Endothelial cell of umbilical vein (primary cell): Measurements from ENCODE around the gene FBXL13. TPM values are rescaled to one million over a fixed set of nuclear protein-coding genes. Genes with fewer than 3 reads are reported as not detected.

ENCODE experiments used
- BruUV-seq: library from RNA; stranded (reverse); fragments of 400-500 nt; replicated peaks from 2 replicates; lab custom pipeline; 2021; lab: Mats Ljungman, UMichigan
- CTCF ChIA-PET: fragments of 300-600, 350-600 bp; sonication (Branson Sonifier 250); formaldehyde crosslinking; loops from one replicate; lab custom pipeline; 2021; ENCODE audit warnings: antibody characterized with exemption, inconsistent platforms; lab: Charles Lee
- POLR2A ChIA-PET: fragments of 300-600, 350-600 bp; sonication (Branson Sonifier 250); formaldehyde crosslinking; loops from one replicate; lab custom pipeline; 2021; ENCODE audit warnings: antibody characterized with exemption, inconsistent platforms; lab: Charles Lee
- DNase-seq: peaks from one replicate; pipeline ENCODE4 v3.0.0-alpha.2; 2011; ENCODE audit warnings: low read depth, low spot score
- FAIRE-seq: peaks from 2 replicates; lab custom pipeline; 2011; peaks lifted over from hg19 to GRCh38; lab: Jason Lieb, UNC
- H2AFZ ChIP-seq: 2 replicates; pipeline ENCODE4 v1.6.0; 2012; ENCODE audit warnings: low read depth, low read length, control low read depth, inconsistent platforms
- H3K27ac ChIP-seq: 2 replicates; pipeline ENCODE4 v1.5.1; 2011; ENCODE audit warnings: low read depth, mild to moderate bottlenecking, control low read depth, low read length, moderate library complexity; ENCODE audit not compliant: insufficient read depth
- H3K27me3 ChIP-seq, 2 experiments: 2 replicates each; pipeline versions ENCODE4 v1.6.0 to v1.6.1; 2011; ENCODE audit warnings: low read length in 2 of 2, mixed read lengths in 1 of 2; ENCODE audit not compliant: control insufficient read depth in 2 of 2, insufficient read depth in 2 of 2
- H3K36me3 ChIP-seq, 2 experiments: 2 replicates in 1 of 2; 3 replicates in 1 of 2; pipeline ENCODE4 v1.5.1; 2011; ENCODE audit warnings: low read length in 2 of 2, mild to moderate bottlenecking in 1 of 2, moderate library complexity in 1 of 2; ENCODE audit not compliant: control insufficient read depth in 2 of 2, insufficient read depth in 2 of 2; ENCODE audit errors: extremely low read depth in 1 of 2
- H3K4me1 ChIP-seq: 3 replicates; pipeline ENCODE4 v1.5.1; 2011; ENCODE audit warnings: mild to moderate bottlenecking, low read length; ENCODE audit not compliant: control insufficient read depth, insufficient read depth; ENCODE audit errors: extremely low read depth
- H3K4me2 ChIP-seq: 2 replicates; pipeline ENCODE4 v1.6.1; 2011; ENCODE audit warnings: low read length, control low read depth, mixed read lengths; ENCODE audit not compliant: insufficient read depth
- H3K4me3 ChIP-seq, 3 experiments: fragments of 200-600 bp in 1 of 3; sonication (generic), shearing (Covaris generic) in 1 of 3; replicated peaks in 1 of 3; 2 replicates each; pipeline ENCODE4 v1.5.1; 2011 to 2016; ENCODE audit warnings: control low read depth in 3 of 3, low read length in 3 of 3, mild to moderate bottlenecking in 2 of 3, inconsistent platforms in 1 of 3, low read depth in 1 of 3, moderate library complexity in 1 of 3; ENCODE audit not compliant: insufficient read depth in 1 of 3
- H3K79me2 ChIP-seq: 2 replicates; pipeline ENCODE4 v1.6.0; 2012; ENCODE audit warnings: low read length, inconsistent platforms; ENCODE audit not compliant: control insufficient read depth, insufficient read depth
- H3K9ac ChIP-seq: replicated peaks from 2 replicates; pipeline ENCODE3; 2011; ENCODE audit warnings: low read length, control low read depth; ENCODE audit not compliant: insufficient read depth; ENCODE audit errors: extremely low read depth
- H3K9me1 ChIP-seq: replicated peaks from 3 replicates; pipeline ENCODE4 v1.6.0; 2011; ENCODE audit warnings: mild to moderate bottlenecking, low read length; ENCODE audit not compliant: control insufficient read depth, insufficient read depth; ENCODE audit errors: extremely low read depth
- H3K9me3 ChIP-seq: replicated peaks from 2 replicates; pipeline ENCODE4 v1.5.1; 2012; ENCODE audit warnings: low read length, inconsistent platforms; ENCODE audit not compliant: control insufficient read depth, insufficient read depth
- H4K20me1 ChIP-seq: replicated peaks from 2 replicates; pipeline ENCODE3; 2011; ENCODE audit warnings: mild to moderate bottlenecking, low read length; ENCODE audit not compliant: control insufficient read depth, insufficient read depth; ENCODE audit errors: extremely low read depth
- CTCF ChIP-seq, 2 donors: IDR thresholded peaks; 1 replicate in 1 of 2; 2 replicates in 1 of 2; pipeline ENCODE4 v1.5.1; 2011; ENCODE audit warnings: low read length in 2 of 2, mild to moderate bottlenecking in 2 of 2, moderate library complexity in 2 of 2, control low read depth in 1 of 2, inconsistent platforms in 1 of 2, low read depth in 1 of 2; ENCODE audit not compliant: insufficient read depth in 1 of 2; ENCODE audit errors: extremely low read depth in 1 of 2
- EZH2 ChIP-seq: IDR thresholded peaks from 2 replicates; pipeline ENCODE4 v1.6.1; 2012; ENCODE audit warnings: borderline replicate concordance, low read depth, mild to moderate bottlenecking, moderate library complexity, low read length, inconsistent platforms; ENCODE audit not compliant: severe bottlenecking
- FOS ChIP-seq: IDR thresholded peaks from 2 replicates; pipeline ENCODE4 v1.6.1; 2011; ENCODE audit warnings: mild to moderate bottlenecking, low read length, moderate library complexity, borderline replicate concordance; ENCODE audit not compliant: insufficient read depth
- GATA2 ChIP-seq: IDR thresholded peaks from 2 replicates; pipeline ENCODE4 v1.7.0; 2011; ENCODE audit warnings: low read depth, mild to moderate bottlenecking, moderate library complexity, mixed read lengths, low read length; ENCODE audit not compliant: insufficient read length, insufficient read depth
- MYC ChIP-seq: IDR thresholded peaks from one replicate; pipeline ENCODE4 v1.6.1; 2011; ENCODE audit warnings: mild to moderate bottlenecking, low read depth, low read length
- POLR2A ChIP-seq: IDR thresholded peaks from 2 replicates; pipeline ENCODE4 v1.6.1; 2012; ENCODE audit warnings: low read depth, mild to moderate bottlenecking, control low read depth, low read length
- POLR2AphosphoS5 ChIP-seq: IDR thresholded peaks from 2 replicates; pipeline ENCODE4 v1.6.1; 2012; ENCODE audit warnings: low read depth, mild to moderate bottlenecking, control low read depth, low read length, moderate library complexity; ENCODE audit not compliant: insufficient read depth
- dilution Hi-C: fragments of 300-500 bp; cut with MboI; formaldehyde crosslinking; loops from one replicate; pipeline ENCODE4 v1.15.0; 2019; ENCODE audit warnings: low sequenced_read_pairs; ENCODE audit not compliant: extremely low pct_ligation_motif_present
- intact Hi-C: fragments of 100-400 bp; cut with micrococcal nuclease; formaldehyde crosslinking; loops from one replicate; pipeline ENCODE4 v1.10.0; 2022
- polyA plus RNA-seq, 4 experiments: library from polyadenylated mRNA; depleted of rRNA in 3 of 4; stranded (reverse) in 3 of 4; unstranded in 1 of 4; fragments of >200 nt; gene quantifications; 2 replicates each; pipeline versions ENCODE4 v1.2.1 to v1.2.3, GENCODE V29; 2011 to 2012; ENCODE audit warnings: missing spikeins in 1 of 4
- total RNA-seq: library from RNA; stranded (reverse); gene quantifications from 2 replicates; pipeline ENCODE4 v1.2.3, GENCODE V29; 2021
- TF ChIP-seq, protein P1 (sequence below): IDR thresholded peaks from 2 replicates; pipeline ENCODE4 v1.6.1; 2011; ENCODE audit not compliant: insufficient read depth, insufficient read length

The FBXL13 gene
- total and polyA plus RNA-seq, 2 donors (not counting 3 experiments of a cell fraction or from before 2014, with no cell fraction given), result 3.9 to 4.6 TPM

DNA sequence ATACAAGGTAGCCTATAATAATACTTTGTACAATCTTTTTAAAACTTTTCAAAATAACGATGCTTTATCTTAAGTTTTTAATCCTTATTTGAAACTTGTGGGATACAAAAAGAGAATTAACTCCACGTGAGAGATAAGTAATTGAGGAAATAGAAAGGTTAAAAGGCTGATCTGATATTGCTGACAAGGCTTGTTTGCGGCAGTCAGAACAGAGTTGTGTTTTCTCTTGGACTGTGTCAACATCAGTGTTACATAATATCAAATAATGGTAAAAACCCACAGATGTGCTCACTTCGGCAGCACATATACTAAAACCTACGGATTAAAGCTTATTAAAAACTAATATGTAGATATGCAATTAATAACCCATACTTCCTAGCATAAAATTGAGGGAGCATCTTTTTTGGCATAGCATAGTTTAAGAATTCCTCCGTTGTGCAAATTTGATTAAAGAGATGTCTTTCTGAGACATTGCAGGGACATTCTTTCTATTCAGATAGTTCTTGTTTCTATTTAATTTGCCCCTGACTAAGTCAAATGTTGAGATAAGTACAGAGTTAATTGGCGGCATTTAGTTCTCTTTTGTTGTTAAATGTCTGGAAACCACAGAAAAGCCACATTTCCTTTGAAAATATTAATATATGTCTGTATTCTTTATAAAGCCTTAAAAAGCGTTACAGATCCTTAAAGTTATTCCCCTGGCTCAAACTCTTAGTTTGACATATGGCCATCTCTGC lies 262.5 kb downstream of the FBXL13 start:
- no peaks in the 10 kb centered on the region for H3K36me3 ChIP-seq
- H3K4me2 ChIP-seq, result no peak overlapping the region
- no TSS peak for BruUV-seq
- DNase-seq (peak; percentile 28), FAIRE-seq (no peak)
- H3K9me1 ChIP-seq, result no peaks in the 10 kb centered on the region
- TF ChIP-seq GATA2, result no peak
- TF ChIP-seq POLR2A, result no peak
- TF ChIP-seq CTCF (IDR thresholded peaks at IDR 0.05; ENCODE audit: extremely low read depth in 1 of 2, insufficient read depth in 1 of 2, low read depth in 1 of 2, low read length in 2 of 2), result no peak
- no peak for TF ChIP-seq EZH2
- no peak for TF ChIP-seq MYC
- no peak for TF ChIP-seq FOS
- TF ChIP-seq, protein P1, sequence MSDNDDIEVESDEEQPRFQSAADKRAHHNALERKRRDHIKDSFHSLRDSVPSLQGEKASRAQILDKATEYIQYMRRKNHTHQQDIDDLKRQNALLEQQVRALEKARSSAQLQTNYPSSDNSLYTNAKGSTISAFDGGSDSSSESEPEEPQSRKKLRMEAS, result no peak
- no peak for TF ChIP-seq POLR2AphosphoS5
- H3K4me3 ChIP-seq, result no peak overlapping the region
- ChIA-PET CTCF (interaction anchor here (1.3 to 1.8 kb wide), 3 partner anchors 8 to 263 kb away, joined by 3 to 16 read pairs (median 6); partner anchors contain the start of genes ARMC10 and FBXL13), POLR2A (no interaction called here)
- no peak overlapping the region for H3K9ac ChIP-seq
- peaks cover 26% of the 10 kb centered on the region for H3K4me1 ChIP-seq
- H2AFZ ChIP-seq, result no peak overlapping the region
- H4K20me1 ChIP-seq, result no peaks in the 10 kb centered on the region
- H3K79me2 ChIP-seq, result no peaks in the 10 kb centered on the region
- intact Hi-C loops (no loop called here), dilution Hi-C loops (no loop called here)
- H3K27me3 ChIP-seq, result no peaks in the 10 kb centered on the region
- H3K27ac ChIP-seq, result no peak overlapping the region
- H3K9me3 ChIP-seq, result no peaks in the 10 kb centered on the region
